ENCODE data around the gene SEPTIN2.

DNA sequence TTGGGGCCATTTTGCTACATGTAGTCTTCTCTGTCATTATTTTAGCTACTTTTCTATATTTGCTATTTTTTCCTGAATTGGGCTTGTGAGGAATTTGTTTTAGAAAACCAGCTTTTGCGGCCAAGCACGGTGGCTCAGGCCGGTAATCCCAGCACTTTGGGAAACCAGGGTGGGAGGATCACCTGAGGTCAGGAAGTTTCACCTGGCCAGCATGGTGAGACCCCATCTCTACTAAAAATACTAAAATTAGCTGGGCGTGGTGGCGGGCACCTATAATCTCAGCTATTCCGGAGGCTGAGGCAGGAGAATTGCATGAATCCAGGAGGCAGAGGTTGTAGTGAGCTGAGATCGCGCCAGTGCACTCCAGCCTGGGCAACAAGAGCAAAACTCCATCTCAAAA lies 4.7 kb downstream of the SEPTIN2 start:
- no peak for TF ChIP-seq EP300 (IDR thresholded peaks at IDR 0.05)
- no peak for TF ChIP-seq CTCF (IDR thresholded peaks at IDR 0.05)
